HL-60 (cell line): ENCODE data around the gene CYREN.

Experiments used
- TF ChIP-seq, protein P1 (sequence below): IDR thresholded peaks from one replicate; pipeline ENCODE4 v1.5.1; 2011; ENCODE audit warnings: low read length, control low read depth, inconsistent platforms; ENCODE audit not compliant: insufficient read depth
- TF ChIP-seq, protein P2 (sequence below): IDR thresholded peaks from 2 replicates; pipeline ENCODE4 v1.6.1; 2012; ENCODE audit warnings: low read depth; ENCODE audit not compliant: insufficient replicate concordance

DNA sequence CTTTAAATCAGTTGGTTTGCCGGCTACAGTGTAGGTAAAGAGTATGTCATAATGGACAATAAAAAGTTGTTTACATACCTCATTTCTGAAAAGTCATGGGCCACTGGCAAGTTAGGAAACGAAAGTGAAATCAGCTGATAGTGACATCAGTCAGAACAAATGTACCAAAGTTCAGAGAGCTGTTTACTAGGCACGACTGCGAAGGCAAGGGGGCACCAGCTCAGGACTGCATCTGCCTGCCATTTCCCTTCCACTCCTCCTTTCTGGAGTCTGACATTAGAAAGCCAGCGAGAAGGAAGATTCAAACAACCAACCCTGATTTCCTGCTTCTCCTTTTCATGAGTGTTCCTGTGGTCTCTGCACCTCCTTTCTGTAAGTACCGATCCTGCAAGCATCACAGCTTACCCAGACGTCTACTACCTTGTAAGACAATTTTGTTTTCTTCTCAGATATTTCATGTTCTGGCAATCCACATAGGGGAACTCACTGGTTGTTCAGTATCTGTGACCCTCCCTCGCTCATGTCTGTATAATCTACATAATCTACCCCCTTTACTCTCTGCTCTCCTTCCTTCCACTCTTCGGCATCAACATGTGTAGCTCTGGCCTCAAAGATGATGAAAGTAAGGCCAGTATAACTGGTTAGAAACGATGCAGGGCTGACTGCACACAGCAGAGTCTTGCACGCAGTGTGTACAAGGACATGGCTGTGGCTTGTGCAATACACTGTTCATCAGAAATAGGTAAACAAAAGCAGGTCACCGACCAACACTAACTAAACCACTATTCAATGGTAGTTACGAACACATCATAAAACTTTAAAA, 22.4 kb downstream of the CYREN start, which contains the start of gene TMEM140:
- TF ChIP-seq, protein P1, sequence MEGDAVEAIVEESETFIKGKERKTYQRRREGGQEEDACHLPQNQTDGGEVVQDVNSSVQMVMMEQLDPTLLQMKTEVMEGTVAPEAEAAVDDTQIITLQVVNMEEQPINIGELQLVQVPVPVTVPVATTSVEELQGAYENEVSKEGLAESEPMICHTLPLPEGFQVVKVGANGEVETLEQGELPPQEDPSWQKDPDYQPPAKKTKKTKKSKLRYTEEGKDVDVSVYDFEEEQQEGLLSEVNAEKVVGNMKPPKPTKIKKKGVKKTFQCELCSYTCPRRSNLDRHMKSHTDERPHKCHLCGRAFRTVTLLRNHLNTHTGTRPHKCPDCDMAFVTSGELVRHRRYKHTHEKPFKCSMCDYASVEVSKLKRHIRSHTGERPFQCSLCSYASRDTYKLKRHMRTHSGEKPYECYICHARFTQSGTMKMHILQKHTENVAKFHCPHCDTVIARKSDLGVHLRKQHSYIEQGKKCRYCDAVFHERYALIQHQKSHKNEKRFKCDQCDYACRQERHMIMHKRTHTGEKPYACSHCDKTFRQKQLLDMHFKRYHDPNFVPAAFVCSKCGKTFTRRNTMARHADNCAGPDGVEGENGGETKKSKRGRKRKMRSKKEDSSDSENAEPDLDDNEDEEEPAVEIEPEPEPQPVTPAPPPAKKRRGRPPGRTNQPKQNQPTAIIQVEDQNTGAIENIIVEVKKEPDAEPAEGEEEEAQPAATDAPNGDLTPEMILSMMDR = no peak
- TF ChIP-seq, protein P2, sequence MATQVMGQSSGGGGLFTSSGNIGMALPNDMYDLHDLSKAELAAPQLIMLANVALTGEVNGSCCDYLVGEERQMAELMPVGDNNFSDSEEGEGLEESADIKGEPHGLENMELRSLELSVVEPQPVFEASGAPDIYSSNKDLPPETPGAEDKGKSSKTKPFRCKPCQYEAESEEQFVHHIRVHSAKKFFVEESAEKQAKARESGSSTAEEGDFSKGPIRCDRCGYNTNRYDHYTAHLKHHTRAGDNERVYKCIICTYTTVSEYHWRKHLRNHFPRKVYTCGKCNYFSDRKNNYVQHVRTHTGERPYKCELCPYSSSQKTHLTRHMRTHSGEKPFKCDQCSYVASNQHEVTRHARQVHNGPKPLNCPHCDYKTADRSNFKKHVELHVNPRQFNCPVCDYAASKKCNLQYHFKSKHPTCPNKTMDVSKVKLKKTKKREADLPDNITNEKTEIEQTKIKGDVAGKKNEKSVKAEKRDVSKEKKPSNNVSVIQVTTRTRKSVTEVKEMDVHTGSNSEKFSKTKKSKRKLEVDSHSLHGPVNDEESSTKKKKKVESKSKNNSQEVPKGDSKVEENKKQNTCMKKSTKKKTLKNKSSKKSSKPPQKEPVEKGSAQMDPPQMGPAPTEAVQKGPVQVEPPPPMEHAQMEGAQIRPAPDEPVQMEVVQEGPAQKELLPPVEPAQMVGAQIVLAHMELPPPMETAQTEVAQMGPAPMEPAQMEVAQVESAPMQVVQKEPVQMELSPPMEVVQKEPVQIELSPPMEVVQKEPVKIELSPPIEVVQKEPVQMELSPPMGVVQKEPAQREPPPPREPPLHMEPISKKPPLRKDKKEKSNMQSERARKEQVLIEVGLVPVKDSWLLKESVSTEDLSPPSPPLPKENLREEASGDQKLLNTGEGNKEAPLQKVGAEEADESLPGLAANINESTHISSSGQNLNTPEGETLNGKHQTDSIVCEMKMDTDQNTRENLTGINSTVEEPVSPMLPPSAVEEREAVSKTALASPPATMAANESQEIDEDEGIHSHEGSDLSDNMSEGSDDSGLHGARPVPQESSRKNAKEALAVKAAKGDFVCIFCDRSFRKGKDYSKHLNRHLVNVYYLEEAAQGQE = no peak
